ENCODE results near the gene NUTM2A.
"Not testable (repeated sequence)": the region's sequence is repeated elsewhere in the genome, so short reads cannot be mapped to it uniquely, and the experiment has no call there.

NUTM2A gene

DNA sequence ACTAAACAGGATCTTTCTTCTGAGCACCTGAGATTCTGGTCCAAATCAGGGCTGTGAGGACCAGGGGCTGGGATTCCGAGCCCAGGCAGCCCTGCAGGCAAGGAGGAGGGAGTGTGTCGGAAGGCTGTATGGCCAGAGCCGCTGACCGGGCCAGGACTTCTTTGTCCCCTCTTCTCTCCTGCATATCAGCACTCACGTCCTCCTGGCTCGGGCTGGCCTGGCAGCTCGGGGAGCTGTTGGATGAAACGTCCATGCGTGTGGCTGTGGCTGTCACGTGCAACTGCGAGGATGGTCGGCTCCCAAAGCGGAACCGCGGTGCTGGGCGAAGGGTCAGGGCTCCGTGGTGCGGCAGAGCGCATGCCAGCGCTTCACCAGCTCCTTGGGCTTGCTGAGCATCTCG, 11.4 kb upstream of the NUTM2A start:
- not testable (repeated sequence) for H3K36me3 ChIP-seq (ENCODE audit: control insufficient read depth in 1 of 2, insufficient read depth in 2 of 2, low read length in 2 of 2); H2BK120ac ChIP-seq (ENCODE audit: insufficient read depth, low read length, poor library complexity); DNase-seq; H3K27me3 ChIP-seq (ENCODE audit: insufficient read depth, low read length); H3K4me3 ChIP-seq (ENCODE audit: low read depth, low read length); H3K4me1 ChIP-seq (ENCODE audit: control insufficient read depth in 1 of 2, insufficient read depth in 2 of 2, low read length in 2 of 2); H3K79me2 ChIP-seq (ENCODE audit: control insufficient read depth, insufficient read depth, low read length, poor library complexity); H2BK5ac ChIP-seq (ENCODE audit: low read depth, low read length, poor library complexity); H4K12ac ChIP-seq (ENCODE audit: low read depth, low read length); H3K9ac ChIP-seq (ENCODE audit: low read length); H3K9me3 ChIP-seq (ENCODE audit: insufficient read depth, low read depth, low read length); H3K14ac ChIP-seq (ENCODE audit: low read length); H3K4me2 ChIP-seq (ENCODE audit: low read length); H2BK12ac ChIP-seq (ENCODE audit: low read length); H2AFZ ChIP-seq (ENCODE audit: insufficient read depth, low read length, poor library complexity); H3K79me1 ChIP-seq (ENCODE audit: low read length); H3K23ac ChIP-seq (ENCODE audit: low read length); H3K27ac ChIP-seq (ENCODE audit: low read depth, low read length)
- H3K18ac ChIP-seq (ENCODE audit: low read length) = peak overlapping the region; percentile 61
- H4K8ac ChIP-seq (ENCODE audit: low read depth, low read length) = peak overlapping the region; percentile 17
- H2AK5ac ChIP-seq (ENCODE audit: low read length) = peak overlapping the region; percentile 59
- peak overlapping the region; percentile 19 for H3K4ac ChIP-seq (ENCODE audit: low read depth, low read length)
- peak overlapping the region; percentile 15 for H4K91ac ChIP-seq (ENCODE audit: low read depth, low read length)
- WGBS (ENCODE audit: extremely low coverage, insufficient coverage, insufficient read length) = no CpG with 5 or more reads among the region's 21 CpGs

GRCh38 chr10:87216120-87216519, 9.1 kb upstream of the NUTM2A start:
- not testable (repeated sequence) for H3K27me3 ChIP-seq (ENCODE audit: insufficient read depth, low read length); H3K4me3 ChIP-seq (ENCODE audit: low read depth, low read length); H3K18ac ChIP-seq (ENCODE audit: low read length); H4K8ac ChIP-seq (ENCODE audit: low read depth, low read length); H3K4ac ChIP-seq (ENCODE audit: low read depth, low read length); H3K27ac ChIP-seq (ENCODE audit: low read depth, low read length); H3K23ac ChIP-seq (ENCODE audit: low read length); H3K79me1 ChIP-seq (ENCODE audit: low read length); DNase-seq; H2BK5ac ChIP-seq (ENCODE audit: low read depth, low read length, poor library complexity); H3K4me1 ChIP-seq (ENCODE audit: control insufficient read depth in 1 of 2, insufficient read depth in 2 of 2, low read length in 2 of 2); H3K36me3 ChIP-seq (ENCODE audit: control insufficient read depth in 1 of 2, insufficient read depth in 2 of 2, low read length in 2 of 2); H3K9ac ChIP-seq (ENCODE audit: low read length); H4K91ac ChIP-seq (ENCODE audit: low read depth, low read length); H3K79me2 ChIP-seq (ENCODE audit: control insufficient read depth, insufficient read depth, low read length, poor library complexity); H2AK5ac ChIP-seq (ENCODE audit: low read length); H2AFZ ChIP-seq (ENCODE audit: insufficient read depth, low read length, poor library complexity); H3K9me3 ChIP-seq (ENCODE audit: insufficient read depth, low read depth, low read length); H3K14ac ChIP-seq (ENCODE audit: low read length); H4K12ac ChIP-seq (ENCODE audit: low read depth, low read length); H3K4me2 ChIP-seq (ENCODE audit: low read length); H2BK12ac ChIP-seq (ENCODE audit: low read length); H2BK120ac ChIP-seq (ENCODE audit: insufficient read depth, low read length, poor library complexity)
- WGBS (ENCODE audit: extremely low coverage, insufficient coverage, insufficient read length) = no CpG with 5 or more reads among the region's 11 CpGs

- H3K4me3 ChIP-seq (ENCODE audit: low read depth, low read length); H3K14ac ChIP-seq (ENCODE audit: low read length); H3K4ac ChIP-seq (ENCODE audit: low read depth, low read length); H2BK5ac ChIP-seq (ENCODE audit: low read depth, low read length, poor library complexity); H3K27me3 ChIP-seq (ENCODE audit: insufficient read depth, low read length); H2AK5ac ChIP-seq (ENCODE audit: low read length); H3K27ac ChIP-seq (ENCODE audit: low read depth, low read length); H3K79me2 ChIP-seq (ENCODE audit: control insufficient read depth, insufficient read depth, low read length, poor library complexity); H2AFZ ChIP-seq (ENCODE audit: insufficient read depth, low read length, poor library complexity); H2BK120ac ChIP-seq (ENCODE audit: insufficient read depth, low read length, poor library complexity); H3K9ac ChIP-seq (ENCODE audit: low read length); DNase-seq; H3K4me2 ChIP-seq (ENCODE audit: low read length); H3K9me3 ChIP-seq (ENCODE audit: insufficient read depth, low read depth, low read length); H3K36me3 ChIP-seq (ENCODE audit: control insufficient read depth in 1 of 2, insufficient read depth in 2 of 2, low read length in 2 of 2); H3K4me1 ChIP-seq (ENCODE audit: control insufficient read depth in 1 of 2, insufficient read depth in 2 of 2, low read length in 2 of 2); H2BK12ac ChIP-seq (ENCODE audit: low read length); H3K79me1 ChIP-seq (ENCODE audit: low read length); H4K91ac ChIP-seq (ENCODE audit: low read depth, low read length); H3K18ac ChIP-seq (ENCODE audit: low read length); H4K12ac ChIP-seq (ENCODE audit: low read depth, low read length); H3K23ac ChIP-seq (ENCODE audit: low read length); H4K8ac ChIP-seq (ENCODE audit: low read depth, low read length): not testable (repeated sequence)
- no CpG with 5 or more reads among the region's 5 CpGs for WGBS (ENCODE audit: extremely low coverage, insufficient coverage, insufficient read length)
Measured at GRCh38 chr10:87219370-87219769, 5.9 kb upstream of the NUTM2A start.

DNA sequence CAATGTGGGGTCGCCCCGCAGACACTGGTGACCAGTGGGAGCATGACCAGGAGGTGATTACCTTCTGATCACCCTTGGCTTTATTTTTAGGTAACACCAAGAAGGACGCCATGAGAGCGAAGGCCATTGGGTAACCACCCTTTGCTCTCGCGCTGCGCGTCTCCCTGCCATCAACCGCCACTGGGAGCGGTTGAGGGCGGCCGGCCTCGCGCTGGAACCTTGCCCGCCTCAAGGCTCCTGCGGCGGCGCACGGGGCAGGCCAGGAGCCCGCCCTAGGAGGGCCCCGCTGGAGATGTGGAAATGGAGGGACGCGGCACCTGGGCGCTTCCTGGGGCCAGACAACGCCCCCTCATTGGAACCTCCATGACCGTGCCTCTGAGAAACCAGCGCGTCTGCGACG, 2.5 kb upstream of the NUTM2A start:
- H3K79me2 ChIP-seq (ENCODE audit: control insufficient read depth, insufficient read depth, low read length, poor library complexity); H2BK5ac ChIP-seq (ENCODE audit: low read depth, low read length, poor library complexity); H3K9me3 ChIP-seq (ENCODE audit: insufficient read depth, low read depth, low read length); H3K27ac ChIP-seq (ENCODE audit: low read depth, low read length); H2BK12ac ChIP-seq (ENCODE audit: low read length); H3K79me1 ChIP-seq (ENCODE audit: low read length); H3K14ac ChIP-seq (ENCODE audit: low read length); H4K12ac ChIP-seq (ENCODE audit: low read depth, low read length); H4K8ac ChIP-seq (ENCODE audit: low read depth, low read length); H3K4me3 ChIP-seq (ENCODE audit: low read depth, low read length); H3K23ac ChIP-seq (ENCODE audit: low read length); H2AK5ac ChIP-seq (ENCODE audit: low read length); H2BK120ac ChIP-seq (ENCODE audit: insufficient read depth, low read length, poor library complexity); H3K4me1 ChIP-seq (ENCODE audit: control insufficient read depth in 1 of 2, insufficient read depth in 2 of 2, low read length in 2 of 2); H3K4me2 ChIP-seq (ENCODE audit: low read length); H3K36me3 ChIP-seq (ENCODE audit: control insufficient read depth in 1 of 2, insufficient read depth in 2 of 2, low read length in 2 of 2); H3K18ac ChIP-seq (ENCODE audit: low read length); H3K9ac ChIP-seq (ENCODE audit: low read length); H3K27me3 ChIP-seq (ENCODE audit: insufficient read depth, low read length); H2AFZ ChIP-seq (ENCODE audit: insufficient read depth, low read length, poor library complexity); H4K91ac ChIP-seq (ENCODE audit: low read depth, low read length); DNase-seq; H3K4ac ChIP-seq (ENCODE audit: low read depth, low read length): not testable (repeated sequence)
- no CpG with 5 or more reads among the region's 30 CpGs for WGBS (ENCODE audit: extremely low coverage, insufficient coverage, insufficient read length)
